Measurements from ENCODE around the gene PLAC9.

- TF ChIP-seq POLR2AphosphoS5 (IDR thresholded peaks at IDR 0.05; ENCODE audit: low read depth, low read length): no peak
- TF ChIP-seq CTCF (IDR thresholded peaks at IDR 0.05): no peak
- TF ChIP-seq REST (IDR thresholded peaks at IDR 0.05; ENCODE audit: insufficient read depth in 1 of 2, low read depth in 2 of 2, low read length in 1 of 2): no peak
- no peak for TF ChIP-seq SIN3A (IDR thresholded peaks at IDR 0.05; ENCODE audit: borderline replicate concordance, insufficient read depth, low read depth, low read length)
Observed at GRCh38 chr10:80164596-80164995, 32.1 kb downstream of the PLAC9 start.
